ENCODE results near the gene AMHR2.

Gene AMHR2

DNA sequence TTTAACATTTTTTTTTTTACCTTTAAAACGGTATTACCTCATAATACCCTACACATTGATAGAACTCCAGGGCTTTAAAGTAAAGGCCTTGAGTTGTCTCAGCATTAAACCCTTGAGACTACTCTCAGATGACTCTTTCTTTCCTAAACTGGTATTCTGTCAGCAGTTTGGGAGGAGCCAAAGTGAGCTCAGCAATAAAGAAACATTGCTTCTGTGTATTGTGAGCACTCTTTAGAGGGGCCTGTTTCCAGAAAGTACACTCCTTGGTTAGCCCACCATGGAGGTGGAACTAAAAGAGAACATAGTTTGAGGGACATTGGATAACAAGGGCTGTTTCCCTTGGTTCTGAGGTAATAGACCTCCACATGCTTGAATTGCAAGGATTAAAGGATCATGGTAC is 55.2 kb downstream of the AMHR2 start:
- DNase-seq = no peak
- H3K4me3 Mint-ChIP-seq = no peak overlapping the region
- H3K4me1 Mint-ChIP-seq = peaks cover 24% of the 10 kb centered on the region
- peaks cover 70% of the 10 kb centered on the region for H3K36me3 Mint-ChIP-seq (ENCODE audit: low read depth)
- TF ChIP-seq CTCF (IDR thresholded peaks at IDR 0.05) = no peak
- no peaks in the 10 kb centered on the region for H3K9me3 Mint-ChIP-seq
- H3K27me3 Mint-ChIP-seq (ENCODE audit: low read depth, poor library complexity) = no peaks in the 10 kb centered on the region
- peak overlapping the region; percentile 54 for H3K27ac Mint-ChIP-seq

GRCh38 chr12:53479331-53479730 is 55.7 kb downstream of the AMHR2 start:
- H3K4me3 Mint-ChIP-seq = no peak overlapping the region
- H3K27ac Mint-ChIP-seq = peak overlapping the region; percentile 78
- H3K27me3 Mint-ChIP-seq (ENCODE audit: low read depth, poor library complexity) = no peaks in the 10 kb centered on the region
- no peaks in the 10 kb centered on the region for H3K9me3 Mint-ChIP-seq
- peaks cover 70% of the 10 kb centered on the region for H3K36me3 Mint-ChIP-seq (ENCODE audit: low read depth)
- no peak for DNase-seq
- no peak for TF ChIP-seq CTCF (IDR thresholded peaks at IDR 0.05)
- peaks cover 20% of the 10 kb centered on the region for H3K4me1 Mint-ChIP-seq

- Mint-ChIP-seq H3K36me3 (ENCODE audit: low read depth) (peaks cover 69% of the 10 kb centered on the region), H3K27me3 (ENCODE audit: low read depth, poor library complexity) (no peaks in the 10 kb centered on the region), H3K27ac (peak overlapping the region; percentile 69), H3K9me3 (no peaks in the 10 kb centered on the region), H3K4me3 (no peak overlapping the region), H3K4me1 (peaks cover 9% of the 10 kb centered on the region)
- no peak for TF ChIP-seq CTCF (IDR thresholded peaks at IDR 0.05)
- no peak for DNase-seq
Observed at GRCh38 chr12:53480491-53481442, 57.1 kb downstream of the AMHR2 start.

Data from nephron progenitor cell (in vitro differentiated cells).